Activated CD4-positive, alpha-beta T cell treated with anti-CD3 and anti-CD28 coated beads, Interleukin-2, amount 10 ng/mL, durations not matched to agents 7 days and 5 days (primary cell): ENCODE results near the gene ZNF710. TPM values are rescaled to one million over a fixed set of nuclear protein-coding genes. Genes with fewer than 3 reads are reported as not detected.
"Not testable (repeated sequence)": the region's sequence is repeated elsewhere in the genome, so short reads cannot be mapped to it uniquely, and the experiment has no call there.

Experiments used
- CTCF ChIA-PET: fragments of 350-600 bp; sonication (Branson Sonifier 250); formaldehyde crosslinking; loops from one replicate; lab custom pipeline; 2021; ENCODE audit warnings: antibody characterized with exemption; lab: Charles Lee
- POLR2A ChIA-PET: fragments of 350-600 bp; sonication (Branson Sonifier 250); formaldehyde crosslinking; loops from one replicate; lab custom pipeline; 2021; ENCODE audit warnings: antibody characterized with exemption; lab: Charles Lee
- DNase-seq: peaks from one replicate; pipeline ENCODE4 v3.0.0-alpha.2; 2020
- H3K27ac Mint-ChIP-seq: one replicate; pipeline ENCODE4 v1.8.0; 2021; ENCODE audit warnings: mild to moderate bottlenecking, moderate library complexity, mixed read lengths
- H3K27me3 Mint-ChIP-seq: one replicate; pipeline ENCODE4 v1.8.0; 2021; ENCODE audit warnings: mixed read lengths
- H3K36me3 Mint-ChIP-seq: one replicate; pipeline ENCODE4 v1.8.0; 2021; ENCODE audit warnings: low read depth, mixed read lengths
- H3K4me1 Mint-ChIP-seq: one replicate; pipeline ENCODE4 v1.8.0; 2021; ENCODE audit warnings: mixed read lengths
- H3K4me3 Mint-ChIP-seq: one replicate; pipeline ENCODE4 v1.8.0; 2021; ENCODE audit warnings: mild to moderate bottlenecking, moderate library complexity, mixed read lengths
- H3K9me3 Mint-ChIP-seq: one replicate; pipeline ENCODE4 v1.8.0; 2021; ENCODE audit warnings: mixed read lengths
- total RNA-seq, 2 experiments: library from RNA; stranded (reverse); gene quantifications; one replicate each; pipeline ENCODE4 v1.2.3, GENCODE V29; 2021

Gene ZNF710
- total RNA-seq, 2 experiments from 2014 or later: 24.4 to 26.6 TPM

DNA sequence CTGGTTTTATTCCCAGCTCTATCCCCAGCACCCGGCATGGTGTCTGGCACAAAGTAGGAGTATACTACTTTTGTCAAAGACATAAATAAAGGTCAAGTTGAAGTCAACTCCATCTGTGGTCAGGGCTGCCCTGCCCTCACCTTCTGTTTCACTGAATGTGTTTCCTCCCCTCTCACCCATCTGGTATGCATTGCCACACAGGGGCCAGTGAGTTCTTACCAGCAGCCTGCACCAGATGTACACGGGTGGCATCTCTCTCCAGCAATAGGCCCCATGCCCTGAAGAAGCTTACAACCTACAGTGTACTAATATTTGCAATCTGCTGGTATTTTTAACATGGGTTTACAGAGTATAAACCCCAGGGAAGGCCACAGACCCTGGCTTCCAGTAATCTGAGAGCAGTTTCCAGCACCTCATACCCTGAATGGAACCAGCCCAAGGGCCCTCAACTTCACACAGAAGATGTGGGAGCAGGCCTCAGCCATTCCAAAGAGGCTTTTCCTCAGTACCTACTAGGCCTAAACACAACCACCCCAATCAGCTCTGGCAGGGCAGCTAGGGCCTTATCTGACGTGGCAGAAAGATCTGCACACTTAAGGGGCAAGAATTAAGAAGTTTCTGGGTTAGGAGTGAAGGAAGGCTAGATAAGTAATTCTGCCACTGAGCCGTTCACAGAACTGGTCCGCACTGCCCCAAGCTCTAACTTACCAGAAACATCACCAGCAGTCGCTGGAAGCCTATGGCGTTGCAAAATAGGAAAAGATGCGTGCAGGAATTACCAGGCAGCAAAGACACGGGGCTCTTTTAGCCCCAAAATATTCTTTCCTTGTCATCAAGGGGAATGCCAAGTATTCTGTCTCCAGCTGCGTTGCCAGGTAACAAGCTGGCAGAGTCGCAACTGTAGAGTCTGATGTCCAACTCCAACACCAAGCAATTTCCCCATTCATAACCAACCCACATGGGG is 99.0 kb downstream of the ZNF710 start:
- ChIA-PET CTCF (interaction anchor here (0.6 to 4.1 kb wide), 7 partner anchors 12 to 1211 kb away, joined by 3 to 21 read pairs (median 4); no protein-coding TSS in a partner anchor), POLR2A (interaction anchor here (0.7 kb wide), 1 partner anchor 617 kb away, joined by 4 read pairs; the partner anchor contains the start of gene BLM)
- H3K36me3 Mint-ChIP-seq: peaks cover 50% of the 10 kb centered on the region
- H3K27me3 Mint-ChIP-seq: peaks cover 2% of the 10 kb centered on the region
- DNase-seq: peak; percentile 33
- H3K27ac Mint-ChIP-seq: peak overlapping the region; percentile 96
- H3K9me3 Mint-ChIP-seq: no peaks in the 10 kb centered on the region
- peak overlapping the region; percentile 75 for H3K4me3 Mint-ChIP-seq
- H3K4me1 Mint-ChIP-seq: peaks cover 71% of the 10 kb centered on the region

DNA sequence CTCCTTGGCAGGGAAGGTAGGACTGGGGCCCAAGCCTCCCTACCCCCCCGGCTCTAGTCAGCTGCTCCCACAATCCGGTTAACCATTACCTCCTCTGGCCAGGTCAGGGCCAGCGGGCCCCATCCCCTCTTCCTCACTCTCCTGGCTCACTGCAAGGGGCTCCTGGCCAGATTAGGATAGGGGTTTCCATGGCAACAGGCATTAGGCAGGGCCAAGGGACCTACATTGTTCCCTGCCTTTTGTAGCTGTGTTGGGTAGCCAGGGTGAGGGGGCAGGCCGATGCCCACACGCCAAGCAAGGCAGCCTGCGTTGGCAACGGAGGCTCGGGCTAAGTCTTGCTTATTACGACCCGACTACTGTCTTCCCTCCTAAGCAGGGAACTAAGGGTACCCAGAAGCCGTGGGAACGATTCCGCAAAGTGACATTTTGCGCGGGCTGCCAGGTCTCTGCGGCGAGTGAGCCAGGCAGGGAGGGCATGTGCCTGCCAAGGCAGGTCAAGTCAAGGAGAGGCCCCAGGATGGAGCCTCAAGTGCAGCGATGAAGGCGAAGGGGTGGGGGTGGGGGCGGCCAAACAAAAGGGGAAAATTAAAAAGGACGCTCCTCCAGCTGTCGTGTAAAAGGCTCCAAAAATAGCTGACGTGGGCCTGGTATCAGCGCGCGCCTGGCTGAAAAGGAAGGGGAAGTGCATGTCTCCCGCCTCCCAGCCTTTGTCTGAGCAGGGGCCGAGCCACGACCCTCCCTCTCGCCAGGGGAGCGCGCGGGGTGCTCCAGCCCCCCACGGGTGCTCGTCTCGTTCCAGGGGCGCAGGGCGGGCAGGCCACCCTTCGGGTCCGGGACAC is 100.2 kb downstream of the ZNF710 start:
- Mint-ChIP-seq H3K9me3 (no peaks in the 10 kb centered on the region), H3K27ac (peak overlapping the region; percentile 96), H3K36me3 (peaks cover 41% of the 10 kb centered on the region), H3K27me3 (peaks cover 3% of the 10 kb centered on the region), H3K4me1 (peaks cover 62% of the 10 kb centered on the region), H3K4me3 (peak overlapping the region; percentile 75)
- CTCF ChIA-PET: interaction anchor here (0.6 to 4.1 kb wide), 4 partner anchors 10 to 1210 kb away, joined by 3 to 21 read pairs (median 4); no protein-coding TSS in a partner anchor
- DNase-seq: peak; percentile 58
- POLR2A ChIA-PET: no interaction called here

DNA sequence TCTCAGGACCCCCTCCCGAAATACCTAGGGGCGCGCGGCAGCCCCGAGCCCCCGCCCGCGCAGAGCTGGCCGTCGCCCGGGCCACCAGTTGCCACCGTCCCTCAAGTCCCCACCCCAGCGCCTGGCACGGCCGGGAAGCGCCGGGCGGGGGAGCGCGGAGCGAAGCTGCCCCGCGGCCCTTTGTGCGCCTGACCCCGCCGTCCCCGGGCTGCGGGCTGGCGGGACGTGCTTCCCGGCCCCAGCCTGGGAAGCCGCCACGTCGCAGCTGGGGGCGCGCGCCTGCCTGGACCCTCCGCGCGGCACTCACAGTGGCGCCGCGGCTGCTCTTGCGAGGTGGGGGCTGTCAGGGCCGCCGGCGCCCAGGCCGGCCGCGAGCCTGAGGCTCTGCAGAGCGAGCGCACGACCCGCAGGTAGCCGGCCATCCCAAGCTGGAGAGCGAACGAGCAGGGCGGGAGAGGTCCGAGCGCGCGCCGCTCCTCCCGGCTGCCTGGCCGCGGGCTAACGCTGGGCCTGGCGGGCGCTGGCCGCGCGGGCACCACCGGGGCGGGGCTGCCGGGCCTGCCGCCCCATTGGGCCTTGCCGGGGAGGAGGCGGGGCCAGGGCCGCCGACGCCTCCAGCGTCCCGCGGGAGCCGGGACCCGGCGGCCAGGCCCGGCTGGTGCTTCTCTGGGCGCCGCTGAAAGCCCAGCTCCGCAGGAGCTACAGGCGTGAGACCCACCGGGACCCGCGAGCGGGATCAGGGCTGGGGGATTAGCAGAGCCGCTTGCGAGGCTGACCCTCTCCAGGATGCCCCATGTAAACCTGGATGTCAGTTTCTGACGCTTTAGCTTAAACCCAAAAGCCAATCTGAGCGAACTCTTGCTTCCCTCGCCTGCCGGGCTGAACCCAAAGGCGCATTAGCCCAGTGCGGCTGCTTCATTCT is 101.1 kb downstream of the ZNF710 start, which contains the start of gene IDH2:
TSS of gene IDH2 (minus strand) at position 500 of the 922 bp plus-strand sequence. CDS start at position 422, 78 bp downstream.
- ChIA-PET CTCF (interaction anchor here (0.6 to 4.1 kb wide), 11 partner anchors 11 to 830 kb away, joined by 3 to 21 read pairs (median 3); partner anchors contain the start of gene HDDC3), POLR2A (no interaction called here)

DNA sequence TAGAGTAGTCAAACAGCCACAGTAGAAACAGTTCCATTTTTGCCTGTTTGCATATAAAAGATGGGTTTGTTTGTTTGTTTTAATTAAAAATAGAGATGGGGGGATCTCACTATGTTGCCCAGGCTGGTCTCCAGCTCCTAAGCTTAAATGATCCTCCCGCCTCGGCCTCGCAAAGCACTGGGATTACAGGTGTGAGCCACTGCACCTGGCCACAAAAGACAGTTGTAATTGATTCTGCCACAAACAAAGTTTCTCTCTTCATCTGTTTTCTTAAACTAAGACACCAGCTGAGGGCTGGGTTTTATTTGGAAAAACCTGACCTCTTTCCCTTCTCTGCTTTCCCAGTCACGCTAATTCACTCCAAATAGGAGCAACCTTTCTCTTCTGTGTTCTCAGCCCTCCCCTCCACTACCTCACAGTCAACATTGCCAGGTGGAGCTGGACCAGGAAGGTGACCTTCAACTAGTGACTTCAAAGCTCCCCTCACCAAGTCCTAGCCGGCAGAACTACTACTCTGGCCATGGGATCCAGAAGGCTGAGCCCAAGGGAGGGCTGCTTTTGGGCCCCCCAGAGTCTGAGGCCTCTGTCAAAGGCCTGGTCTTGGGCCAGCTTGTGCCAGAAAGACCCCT is 102.7 kb downstream of the ZNF710 start:
- H3K36me3 Mint-ChIP-seq: peaks cover 25% of the 10 kb centered on the region
- DNase-seq: no peak
- ChIA-PET CTCF (interaction anchor here (0.6 to 1.2 kb wide), 3 partner anchors 14 to 946 kb away, joined by 3 to 4 read pairs (median 3); no protein-coding TSS in a partner anchor), POLR2A (no interaction called here)
- peak overlapping the region; percentile 72 for H3K4me3 Mint-ChIP-seq
- H3K4me1 Mint-ChIP-seq: peaks cover 38% of the 10 kb centered on the region
- H3K27ac Mint-ChIP-seq: peak overlapping the region; percentile 73
- H3K27me3 Mint-ChIP-seq: peaks cover 3% of the 10 kb centered on the region
- no peaks in the 10 kb centered on the region for H3K9me3 Mint-ChIP-seq

More for the DNA sequence above, 101.1 kb downstream of the ZNF710 start, which contains the start of gene IDH2:
- Mint-ChIP-seq H3K4me3 (peak within 1 kb of the TSS; percentile 75), H3K4me1 (peaks cover 54% of the 10 kb centered on the region), H3K36me3 (peaks cover 34% of the 10 kb centered on the region), H3K27ac (peak within 1 kb of the TSS; percentile 96), H3K27me3 (peaks cover 3% of the 10 kb centered on the region), H3K9me3 (no peaks in the 10 kb centered on the region)
- DNase-seq: peak; percentile 74

DNA sequence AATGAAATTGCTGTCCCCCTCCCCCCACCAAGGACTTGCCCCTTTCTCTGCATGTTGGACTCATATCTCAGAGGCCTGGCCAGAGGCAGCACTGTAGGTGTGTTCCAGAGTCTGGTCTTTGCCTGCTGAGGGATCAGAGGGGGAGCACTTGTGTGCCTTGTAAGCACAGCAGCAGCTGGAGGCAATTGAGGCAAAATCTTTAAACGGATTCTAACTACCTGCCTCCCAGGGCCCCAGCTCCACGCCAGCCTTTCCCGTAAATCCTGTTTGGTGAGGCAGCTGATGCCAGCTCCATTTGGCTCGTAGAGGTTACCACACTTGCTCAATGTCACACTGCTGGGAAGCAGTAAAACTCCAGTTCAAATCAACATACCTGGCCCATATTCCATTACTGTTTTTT is 103.4 kb downstream of the ZNF710 start:
- DNase-seq: no peak
- Mint-ChIP-seq H3K27ac (peak overlapping the region; percentile 2), H3K9me3 (no peaks in the 10 kb centered on the region), H3K4me3 (no peak overlapping the region), H3K27me3 (peaks cover 3% of the 10 kb centered on the region), H3K4me1 (peaks cover 30% of the 10 kb centered on the region), H3K36me3 (peaks cover 19% of the 10 kb centered on the region)
- ChIA-PET POLR2A (no interaction called here), CTCF (interaction anchor here (1.2 kb wide), 1 partner anchor 15 kb away, joined by 3 read pairs; no protein-coding TSS in a partner anchor)

DNA sequence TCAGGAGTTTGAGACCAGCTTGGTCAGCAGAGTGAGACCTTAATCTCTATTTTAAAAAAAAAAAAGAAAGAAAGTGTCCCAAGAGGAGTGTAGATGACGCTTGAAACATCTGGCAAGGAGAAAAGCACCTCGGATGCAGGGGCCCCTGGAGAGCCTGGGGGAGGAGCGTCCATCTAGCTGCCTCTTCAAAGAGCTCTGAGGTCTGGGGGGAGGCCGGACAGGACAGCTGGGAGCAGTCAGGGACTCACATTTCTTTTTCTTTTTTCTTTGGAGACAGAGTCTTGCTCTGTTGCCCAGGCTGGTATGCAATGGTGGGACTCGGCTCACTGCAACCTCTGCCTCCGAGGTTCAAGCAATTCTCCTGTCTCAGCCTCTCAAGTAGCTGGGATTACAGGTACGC is 104.4 kb downstream of the ZNF710 start:
- no peaks in the 10 kb centered on the region for H3K9me3 Mint-ChIP-seq
- peaks cover 11% of the 10 kb centered on the region for H3K36me3 Mint-ChIP-seq
- H3K4me1 Mint-ChIP-seq: peaks cover 21% of the 10 kb centered on the region
- no peak overlapping the region for H3K4me3 Mint-ChIP-seq
- ChIA-PET CTCF (no interaction called here), POLR2A (no interaction called here)
- no peak overlapping the region for H3K27ac Mint-ChIP-seq
- DNase-seq: no peak
- peaks cover 3% of the 10 kb centered on the region for H3K27me3 Mint-ChIP-seq

DNA sequence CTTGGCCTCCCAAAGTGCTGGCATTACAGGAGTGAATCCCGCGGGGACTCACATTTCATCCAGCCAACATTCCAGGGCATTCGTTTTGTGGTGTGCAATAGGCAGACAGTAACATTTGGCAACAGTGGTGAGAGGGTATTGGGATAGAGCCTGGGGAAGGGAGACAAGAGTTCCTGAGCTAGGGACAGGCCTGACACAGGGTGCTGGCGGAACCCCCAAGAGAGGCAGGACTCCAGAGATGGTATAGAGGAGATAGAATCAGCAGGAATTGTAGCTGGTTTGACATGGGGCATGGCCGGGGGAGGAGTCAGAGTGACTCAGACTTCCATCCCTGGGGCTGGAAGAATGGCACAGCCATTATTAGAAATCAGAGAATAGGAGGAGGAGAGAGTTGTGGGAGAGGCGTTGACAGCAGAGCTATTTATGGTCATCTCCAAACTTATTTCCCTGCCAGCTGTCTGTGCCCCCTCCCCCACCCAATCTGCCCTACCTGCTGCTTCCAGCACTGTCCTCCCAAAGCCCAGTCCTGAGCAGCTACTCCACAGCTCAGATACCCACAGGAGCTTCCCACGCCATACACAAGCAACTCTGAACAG is 105.5 kb downstream of the ZNF710 start:
- ChIA-PET CTCF (interaction anchor here (1.2 kb wide), 1 partner anchor 9 kb away, joined by 6 read pairs; no protein-coding TSS in a partner anchor), POLR2A (no interaction called here)
- peaks cover 3% of the 10 kb centered on the region for H3K27me3 Mint-ChIP-seq
- no peak for DNase-seq
- peaks cover 15% of the 10 kb centered on the region for H3K4me1 Mint-ChIP-seq
- H3K9me3 Mint-ChIP-seq: no peaks in the 10 kb centered on the region
- H3K27ac Mint-ChIP-seq: no peak overlapping the region
- no peaks in the 10 kb centered on the region for H3K36me3 Mint-ChIP-seq
- no peak overlapping the region for H3K4me3 Mint-ChIP-seq

DNA sequence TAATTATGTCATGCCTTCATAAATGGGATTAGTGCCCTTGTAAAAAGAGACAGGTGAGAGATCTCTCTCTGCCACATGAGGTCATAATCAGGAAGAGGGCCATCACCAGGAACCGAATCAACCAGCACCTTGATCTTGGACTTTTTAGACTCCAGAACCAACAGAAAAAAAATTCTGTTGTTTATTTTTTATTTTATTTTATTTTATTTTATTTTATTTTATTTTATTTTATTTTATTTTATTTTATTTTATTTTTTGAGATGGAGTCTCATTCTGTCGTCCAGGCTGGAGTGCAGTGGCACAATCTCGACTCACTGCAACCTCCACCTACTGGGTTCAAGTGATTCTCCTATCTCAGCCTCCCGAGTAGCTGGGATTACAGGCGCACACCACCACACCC is 106.9 kb downstream of the ZNF710 start:
- H3K27me3 Mint-ChIP-seq, H3K9me3 Mint-ChIP-seq, POLR2A ChIA-PET, H3K27ac Mint-ChIP-seq, H3K36me3 Mint-ChIP-seq, DNase-seq, H3K4me3 Mint-ChIP-seq: not testable (repeated sequence)
- H3K4me1 Mint-ChIP-seq: peaks cover 11% of the 10 kb centered on the region
- CTCF ChIA-PET: interaction anchor here (0.9 kb wide), 1 partner anchor 124 kb away, joined by 3 read pairs; no protein-coding TSS in a partner anchor

DNA sequence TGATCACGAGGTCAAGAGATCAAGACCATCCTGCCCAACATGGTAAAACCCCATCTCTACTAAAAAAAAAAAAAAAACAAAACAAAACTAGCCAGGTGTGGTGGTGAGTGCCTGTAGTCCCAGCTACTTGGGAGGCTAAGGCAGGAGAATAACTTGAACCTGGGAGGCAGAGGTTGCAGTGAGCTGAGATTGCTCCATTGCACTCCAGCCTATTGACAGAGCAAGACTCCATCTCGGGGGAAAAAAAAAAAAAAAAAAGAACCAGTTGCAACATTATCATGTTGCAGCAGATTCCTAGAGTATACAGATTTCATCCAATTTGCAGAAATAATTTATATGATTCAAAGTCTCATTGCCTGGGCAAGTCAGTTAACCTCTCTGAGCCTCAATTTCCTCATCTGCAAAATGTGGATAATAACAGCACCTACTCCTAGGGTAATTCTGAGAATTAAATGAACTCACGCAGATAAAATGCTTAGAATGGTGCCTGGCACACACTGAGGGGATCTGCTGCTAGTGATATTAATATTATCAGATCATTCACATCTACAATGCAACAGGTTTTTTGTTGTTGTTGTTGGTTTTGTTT is 108.1 kb downstream of the ZNF710 start:
- H3K36me3 Mint-ChIP-seq, H3K4me1 Mint-ChIP-seq, H3K4me3 Mint-ChIP-seq, DNase-seq, H3K9me3 Mint-ChIP-seq, POLR2A ChIA-PET, H3K27me3 Mint-ChIP-seq: not testable (repeated sequence)
- peak overlapping the region; percentile 36 for H3K27ac Mint-ChIP-seq
- CTCF ChIA-PET: interaction anchor here (0.6 to 1.3 kb wide), 3 partner anchors 9 to 125 kb away, joined by 3 to 6 read pairs (median 3); no protein-coding TSS in a partner anchor

DNA sequence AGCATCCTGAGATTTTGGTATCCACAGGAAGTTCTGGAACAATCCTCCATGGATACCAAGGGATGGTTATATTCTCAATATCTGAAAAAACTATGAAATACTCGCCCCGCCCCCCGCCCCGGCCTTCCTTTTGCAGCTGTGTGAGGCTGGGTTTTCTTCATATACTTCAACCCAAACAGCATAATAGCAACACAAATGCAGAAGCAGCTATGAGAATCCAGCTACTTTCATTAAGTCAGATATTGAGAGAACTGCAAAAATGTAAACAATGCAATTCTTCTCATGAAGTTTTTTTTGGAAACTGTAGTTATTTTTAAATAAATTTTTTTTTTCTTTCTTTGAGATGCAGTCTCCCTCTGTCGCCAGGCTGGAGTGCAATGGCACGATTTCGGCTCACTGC is 112.0 kb downstream of the ZNF710 start:
- Mint-ChIP-seq H3K4me1 (no peaks in the 10 kb centered on the region), H3K9me3 (peaks cover 11% of the 10 kb centered on the region), H3K36me3 (peaks cover 9% of the 10 kb centered on the region), H3K27ac (no peak overlapping the region), H3K27me3 (peaks cover 1% of the 10 kb centered on the region), H3K4me3 (no peak overlapping the region)
- CTCF ChIA-PET: no interaction called here
- POLR2A ChIA-PET: no interaction called here
- DNase-seq: no peak
